ENCODE data around the gene ARMC8. TPM values are rescaled to one million over a fixed set of nuclear protein-coding genes. Genes with fewer than 3 reads are reported as not detected.

ARMC8 gene
- total RNA-seq, 1 experiment from 2014 or later: 63.6 TPM

GRCh38 chr3:138338244-138338643 is 151.1 kb downstream of the ARMC8 start:
- Mint-ChIP-seq H3K4me3 (no peak overlapping the region), H3K27me3 (ENCODE audit: low read depth) (peaks cover 2% of the 10 kb centered on the region; the same call in 1 of the 2 replicates), H3K4me1 (peaks cover 25 to 29% of the 10 kb centered on the region in 2 experiments), H3K27ac (peak overlapping the region in 1 of 3 experiments; percentile 21; a peak in 1 of 7 replicates), H3K36me3 (ENCODE audit: insufficient read depth in 1 of 3, low read depth in 3 of 3) (no peaks in the 10 kb centered on the region), H3K9me3 (no peaks in the 10 kb centered on the region)
- no peaks in the 10 kb centered on the region for H3K9me3 ChIP-seq (ENCODE audit: control insufficient read depth, low read depth, low read length)
- no peak overlapping the region for H2BK5ac ChIP-seq (ENCODE audit: insufficient read length, low read length)
- no peak overlapping the region for H2BK12ac ChIP-seq (ENCODE audit: insufficient read length, low read depth, low read length)
- no peak overlapping the region for H4K91ac ChIP-seq (ENCODE audit: insufficient read length, low read depth, low read length)
- H3K27ac ChIP-seq (ENCODE audit: insufficient read length, low read depth, low read length): no peak overlapping the region
- H3K4ac ChIP-seq (ENCODE audit: low read depth, low read length): no peak overlapping the region
- no CpG with 5 or more reads among the region's 5 CpGs for WGBS (ENCODE audit: extremely low coverage, insufficient read length, low lambda C conversion rate)
- H2BK20ac ChIP-seq (ENCODE audit: low read depth, low read length, poor library complexity, severe bottlenecking): no peak overlapping the region
- H3K4me2 ChIP-seq (ENCODE audit: insufficient read depth, insufficient read length, low read length): no peak overlapping the region
- H3K14ac ChIP-seq (ENCODE audit: insufficient read depth, low read length): no peak overlapping the region
- no peaks in the 10 kb centered on the region for H3K79me2 ChIP-seq (ENCODE audit: insufficient read depth, low read length)
- H3K79me1 ChIP-seq (ENCODE audit: insufficient read depth, low read depth, low read length, poor library complexity, severe bottlenecking): no peaks in the 10 kb centered on the region
- no peak overlapping the region for H2BK15ac ChIP-seq (ENCODE audit: low read depth, low read length)
- H3K9ac ChIP-seq (ENCODE audit: extremely low read depth, insufficient read length, low read length): no peak overlapping the region
- TF ChIP-seq CTCF (conservative IDR thresholded peaks at IDR 0.05): no peak
- H4K8ac ChIP-seq (replicated peaks; ENCODE audit: insufficient read length, low read depth, low read length): no peak overlapping the region
- H2AK5ac ChIP-seq (ENCODE audit: insufficient read length, low read length): no peak overlapping the region
- DNase-seq: no peak
- no peak overlapping the region for H3T11ph ChIP-seq (ENCODE audit: low read length)
- H4K5ac ChIP-seq (ENCODE audit: insufficient read length, low read depth, low read length): no peak overlapping the region
- H3K27me3 ChIP-seq (ENCODE audit: insufficient read depth, low read length): no peaks in the 10 kb centered on the region
- no peaks in the 10 kb centered on the region for H3K23me2 ChIP-seq (ENCODE audit: insufficient read length, low read depth, low read length, poor library complexity, severe bottlenecking)
- no peak overlapping the region for H3K18ac ChIP-seq (ENCODE audit: insufficient read length, low read depth, low read length)
- H2BK120ac ChIP-seq (ENCODE audit: low read depth, low read length, poor library complexity, severe bottlenecking): no peak overlapping the region
- H3K4me1 ChIP-seq (ENCODE audit: insufficient read depth, low read length): peaks cover 11% of the 10 kb centered on the region; the same call in 1 of the 2 replicates
- H4K20me1 ChIP-seq (ENCODE audit: control insufficient read depth, insufficient read depth, insufficient read length): no peaks in the 10 kb centered on the region
- H3K23ac ChIP-seq (ENCODE audit: insufficient read length, low read depth, low read length): no peak overlapping the region
- no peak overlapping the region for H3K56ac ChIP-seq (ENCODE audit: insufficient read length, low read depth, low read length)
- H2AFZ ChIP-seq (ENCODE audit: low read length): no peak overlapping the region

Measured in H9 (cell line).